Dedifferentiated amniotic fluid mesenchymal stem cell (primary cell): ENCODE measurements around the gene PCSK5.
"Not testable (repeated sequence)": the region's sequence is repeated elsewhere in the genome, so short reads cannot be mapped to it uniquely, and the experiment has no call there.

ENCODE experiments used
- DNase-seq: peaks from one replicate; pipeline ENCODE4 v3.0.0-alpha.2; 2016; ENCODE audit errors: extremely low spot score

PCSK5 gene

DNA sequence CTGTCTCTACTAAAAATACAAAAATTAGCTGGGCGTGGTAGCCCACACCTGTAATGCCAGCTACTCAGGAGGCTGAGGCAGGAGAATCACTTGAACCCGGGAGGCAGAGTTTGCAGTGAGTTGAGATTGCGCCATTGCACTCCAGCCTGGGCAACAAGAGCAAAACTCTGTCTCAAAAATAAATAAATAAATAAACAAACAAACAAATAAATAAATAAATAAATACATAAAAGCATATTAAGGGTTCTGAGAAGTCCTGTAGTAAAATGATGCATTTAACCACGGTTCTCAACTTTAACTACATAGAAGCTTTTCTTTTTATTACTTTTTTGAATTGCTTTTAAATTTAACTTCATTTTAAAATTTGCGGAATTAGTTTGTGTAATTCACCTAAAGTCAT is 190.8 kb downstream of the PCSK5 start:
- not testable (repeated sequence) for DNase-seq

DNA sequence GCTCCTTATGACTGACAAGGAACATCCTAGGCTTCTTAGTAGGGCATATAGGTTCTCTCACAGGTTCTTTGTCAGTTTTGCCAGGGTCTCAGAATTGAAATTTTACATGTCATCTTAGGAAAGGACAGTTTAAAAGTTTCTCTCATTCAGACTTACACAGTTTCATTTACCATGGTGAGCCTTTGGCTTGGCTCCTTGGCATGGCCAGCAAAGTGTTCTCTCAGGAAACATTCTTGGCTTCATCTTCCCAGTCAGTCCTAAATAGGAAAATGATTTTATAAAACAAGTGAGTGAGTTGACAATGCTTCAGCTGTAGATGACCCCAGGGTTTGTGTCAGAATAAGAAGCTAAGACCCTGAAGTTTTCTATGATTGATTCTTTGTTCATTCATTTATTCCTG is 191.6 kb downstream of the PCSK5 start:
- no peak for DNase-seq

DNA sequence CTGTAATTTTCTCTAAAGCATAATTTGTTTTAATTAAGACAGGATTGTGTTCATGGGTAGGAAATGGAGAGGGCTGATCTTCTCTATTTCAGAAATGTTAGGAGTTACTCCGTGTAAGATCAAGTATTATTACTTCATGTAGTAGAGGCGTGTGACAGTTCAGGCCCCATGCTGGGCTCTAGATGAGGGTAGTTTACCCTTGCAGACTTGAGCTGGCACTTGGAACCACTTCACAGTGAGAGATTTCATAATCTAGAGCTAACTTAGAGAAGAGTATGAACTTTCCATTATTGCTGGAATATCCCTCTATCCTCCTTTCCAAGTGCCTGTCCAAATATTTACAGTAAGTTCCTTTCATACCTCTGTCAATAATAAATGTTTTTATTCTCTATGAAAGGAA is 195.1 kb downstream of the PCSK5 start:
- DNase-seq, result no peak

DNA sequence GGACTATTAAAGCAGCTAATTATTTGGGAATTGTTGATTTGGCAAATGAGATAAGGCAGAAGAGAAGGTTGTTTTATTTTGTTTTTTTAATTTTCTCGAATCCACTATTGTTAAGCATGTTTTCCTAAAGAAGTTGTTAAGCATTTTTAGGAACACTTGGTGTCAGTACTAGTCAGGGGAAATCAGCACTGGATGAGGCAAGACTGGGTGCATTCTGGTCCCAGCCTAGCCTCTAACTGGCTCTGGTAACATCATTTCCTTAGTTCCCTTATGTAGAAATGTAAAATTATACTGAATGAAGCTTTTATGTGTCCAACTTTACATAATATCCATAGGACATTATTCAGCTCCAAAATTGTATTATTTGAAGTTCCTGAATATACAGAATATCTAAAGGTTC is 196.1 kb downstream of the PCSK5 start:
- no peak for DNase-seq

DNA sequence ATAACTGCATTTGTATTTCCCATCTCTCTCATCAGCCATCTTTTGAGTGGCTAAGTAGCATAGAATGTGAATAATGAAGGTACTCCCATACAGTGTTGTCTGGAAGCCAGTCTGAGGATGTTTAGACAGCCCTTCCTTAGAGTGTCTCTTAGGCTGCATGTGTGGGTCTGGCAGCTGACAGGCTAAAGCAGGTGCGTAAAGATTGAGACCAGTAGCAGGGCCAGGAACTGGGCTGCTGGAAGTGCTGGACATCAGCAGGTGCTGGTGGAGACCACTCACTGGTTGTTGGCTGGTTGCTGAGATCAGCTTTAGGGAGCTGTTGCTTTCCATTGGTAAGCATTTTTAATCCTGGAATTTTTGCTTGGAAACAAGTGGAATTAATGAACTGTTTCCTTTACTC is 197.5 kb downstream of the PCSK5 start:
- DNase-seq, result no peak

- no peak for DNase-seq
These were observed 199.9 kb downstream of the PCSK5 start for GRCh38 chr9:76090330-76090729.

GRCh38 chr9:76090909-76091308 is 200.4 kb downstream of the PCSK5 start:
- no peak for DNase-seq

DNA sequence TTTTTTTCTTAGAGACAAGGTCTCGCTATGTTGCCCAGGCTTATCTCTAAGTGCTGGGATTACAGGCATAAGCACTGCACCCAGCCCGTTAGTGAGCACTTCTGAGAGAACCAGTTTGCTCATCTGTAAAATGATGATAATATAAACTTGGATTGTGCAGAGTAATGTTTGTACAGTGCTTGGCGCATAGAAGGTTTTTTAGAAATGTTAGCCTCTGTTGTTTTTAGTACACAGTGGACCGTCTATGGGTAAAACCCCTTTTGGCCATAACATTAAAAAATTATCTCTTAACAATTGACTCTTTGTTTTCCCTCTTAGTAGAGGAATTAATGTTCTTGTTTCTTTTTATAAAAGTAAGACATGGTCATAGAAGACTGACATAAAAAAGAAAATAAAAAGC is 202.1 kb downstream of the PCSK5 start:
- no peak for DNase-seq

- DNase-seq, result no peak
These were observed 205.1 kb downstream of the PCSK5 start for GRCh38 chr9:76095585-76095984.

DNA sequence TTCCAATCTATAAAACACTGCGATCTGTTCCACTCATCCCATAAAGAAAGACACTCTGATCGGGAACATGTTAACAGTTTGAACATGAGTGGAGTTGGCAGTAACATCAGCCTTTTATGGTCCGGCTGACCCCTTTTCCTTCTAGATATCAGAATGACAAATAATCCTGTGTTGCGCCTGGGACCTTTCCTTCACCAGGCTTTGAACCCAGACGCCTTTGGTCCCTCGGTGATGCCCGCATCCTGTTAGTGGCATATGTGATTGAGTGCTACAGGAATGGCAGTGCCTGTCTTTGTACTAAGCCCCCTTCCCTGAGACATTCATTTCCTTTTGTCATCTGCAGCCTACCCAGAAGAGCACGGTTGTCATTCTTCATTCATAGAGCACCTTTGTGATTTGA is 209.0 kb downstream of the PCSK5 start:
- no peak for DNase-seq

DNA sequence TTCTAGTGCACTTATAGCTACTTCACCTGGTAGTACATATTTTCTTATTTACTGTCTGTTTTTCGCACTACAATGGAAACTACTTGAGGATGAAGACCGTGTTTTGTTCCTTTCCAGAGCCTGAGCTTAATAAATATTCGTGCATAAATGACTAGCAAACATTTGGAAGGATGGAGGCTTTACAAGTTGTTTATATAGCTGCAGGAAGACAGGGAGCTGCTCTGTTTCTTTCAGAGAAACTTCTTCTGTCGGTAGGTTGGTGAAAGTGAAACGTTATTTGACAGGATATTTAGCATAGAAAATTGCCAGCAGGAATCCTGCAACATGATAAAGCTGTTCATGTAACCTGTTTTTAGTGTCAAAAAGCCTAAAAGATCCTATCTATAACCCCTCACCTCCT is 210.6 kb downstream of the PCSK5 start:
- DNase-seq, result no peak

- no peak for DNase-seq
These were observed 211.0 kb downstream of the PCSK5 start for GRCh38 chr9:76101491-76101890.

DNA sequence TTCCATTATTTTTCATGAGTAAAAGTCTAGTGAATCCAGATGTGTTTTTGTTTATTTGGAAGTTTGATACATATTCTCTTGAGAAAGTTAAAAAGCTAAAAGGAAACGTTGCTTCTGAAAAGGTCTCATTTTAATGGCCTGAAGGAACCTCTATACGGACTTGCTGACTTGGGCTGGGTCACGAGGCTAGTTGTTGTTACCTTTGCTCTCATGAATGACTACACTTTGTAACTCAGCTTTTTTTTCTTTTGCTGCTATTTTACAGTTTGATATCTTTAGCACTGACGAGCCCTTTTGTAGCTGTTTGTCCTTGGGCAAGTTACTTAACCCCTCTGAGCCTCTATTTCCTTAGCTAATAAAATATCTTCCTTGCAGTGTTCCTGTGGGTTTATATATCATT is 211.5 kb downstream of the PCSK5 start:
- no peak for DNase-seq

- DNase-seq, result no peak
These were observed 213.2 kb downstream of the PCSK5 start for GRCh38 chr9:76103531-76104315.

DNA sequence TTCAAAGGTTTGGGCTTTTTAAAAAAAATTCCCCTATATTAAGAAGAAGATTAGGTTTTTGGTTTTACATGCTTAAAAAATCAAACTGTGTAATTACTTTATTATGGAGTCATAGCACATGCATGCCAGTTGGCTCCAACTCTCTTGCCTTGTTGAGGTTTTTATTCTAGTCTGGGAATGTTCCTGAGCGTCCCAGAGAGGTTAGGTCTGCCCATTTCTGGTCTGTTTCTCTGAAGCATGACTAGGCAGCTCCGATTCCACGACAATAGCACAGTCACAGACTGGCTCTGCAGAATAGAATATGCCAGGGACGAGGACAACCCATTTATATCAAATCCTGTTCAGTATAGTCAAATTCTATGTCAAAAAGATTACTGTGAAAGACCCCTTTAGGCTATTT is 217.0 kb downstream of the PCSK5 start:
- DNase-seq, result peak; percentile 23

DNA sequence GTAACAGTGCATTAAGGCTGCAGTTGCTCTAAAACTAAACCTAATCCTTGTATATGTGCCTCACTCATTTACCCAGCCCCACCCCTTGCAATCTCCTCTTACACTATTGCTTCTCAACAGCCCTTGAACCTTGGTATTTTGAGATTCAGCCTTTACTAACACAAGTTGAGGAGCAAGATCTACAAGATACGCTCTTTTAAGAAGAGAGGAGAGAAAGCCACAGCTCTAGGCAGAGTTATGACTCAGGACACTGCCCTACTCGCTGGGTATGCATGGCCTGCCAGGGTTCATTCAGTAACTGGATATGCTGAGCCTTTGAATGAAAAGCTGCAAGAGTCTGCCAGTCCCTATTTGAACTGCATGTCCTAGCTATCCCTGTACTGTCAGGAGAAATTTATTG is 219.5 kb downstream of the PCSK5 start:
- peak; percentile 48 for DNase-seq

DNA sequence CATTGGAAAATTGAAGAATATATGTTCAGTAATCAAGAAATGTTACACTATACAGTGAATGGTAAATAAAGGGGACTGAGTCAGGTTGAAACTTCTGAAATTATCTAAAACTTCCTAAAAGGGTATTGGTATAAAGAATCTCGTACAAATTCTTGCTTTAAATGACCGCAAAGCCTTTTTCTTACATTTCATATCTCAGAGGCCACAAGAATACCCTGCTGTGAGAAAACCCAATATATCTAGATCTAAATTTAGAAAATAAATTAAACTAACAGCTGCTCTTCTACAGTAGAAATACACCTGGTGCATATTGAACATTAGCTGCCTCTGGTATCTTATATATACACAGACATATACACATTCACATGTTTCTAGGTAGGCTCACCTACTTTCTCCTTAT is 221.7 kb downstream of the PCSK5 start:
- no peak for DNase-seq

GRCh38 chr9:76114144-76114543 is 223.7 kb downstream of the PCSK5 start:
- DNase-seq, result no peak

DNA sequence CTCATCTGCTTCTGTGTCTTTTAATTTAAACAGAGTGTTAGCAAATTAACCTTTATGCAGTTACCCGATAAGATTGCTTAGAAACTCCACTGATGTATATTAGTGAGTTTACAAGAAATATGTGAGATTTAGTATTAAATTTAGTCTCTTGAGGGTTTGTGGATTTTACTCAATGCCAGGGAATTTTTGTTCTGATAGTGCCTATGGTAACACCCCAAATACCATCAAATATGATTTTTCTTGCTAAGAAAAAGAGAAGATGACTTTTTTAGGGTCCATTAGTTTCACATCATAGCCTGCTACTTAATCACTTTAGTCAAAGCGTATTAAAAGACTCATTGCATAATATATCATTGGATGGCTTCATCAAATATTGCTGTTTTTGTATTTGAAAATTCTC is 224.9 kb downstream of the PCSK5 start:
- DNase-seq, result no peak

- no peak for DNase-seq
These were observed 225.6 kb downstream of the PCSK5 start for GRCh38 chr9:76115982-76116646.

DNA sequence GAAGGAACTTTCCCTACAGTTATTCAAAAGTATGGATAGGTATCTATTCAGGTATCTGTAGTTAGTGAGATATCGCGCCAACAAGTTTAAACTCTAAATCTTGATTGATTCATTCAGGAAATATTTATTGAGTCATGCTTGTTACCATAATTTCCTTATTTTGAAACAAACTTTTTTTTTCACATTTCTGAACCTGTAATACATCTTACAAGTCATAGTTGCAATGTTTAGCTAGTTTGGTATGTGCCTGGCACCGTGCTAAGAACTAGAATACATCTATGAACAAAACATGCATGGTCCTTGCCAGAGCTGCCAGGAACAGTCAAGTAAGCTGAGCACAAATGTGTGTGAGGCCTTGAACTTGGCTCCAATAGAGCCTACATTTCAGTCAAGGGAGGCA is 226.4 kb downstream of the PCSK5 start:
- no peak for DNase-seq

DNA sequence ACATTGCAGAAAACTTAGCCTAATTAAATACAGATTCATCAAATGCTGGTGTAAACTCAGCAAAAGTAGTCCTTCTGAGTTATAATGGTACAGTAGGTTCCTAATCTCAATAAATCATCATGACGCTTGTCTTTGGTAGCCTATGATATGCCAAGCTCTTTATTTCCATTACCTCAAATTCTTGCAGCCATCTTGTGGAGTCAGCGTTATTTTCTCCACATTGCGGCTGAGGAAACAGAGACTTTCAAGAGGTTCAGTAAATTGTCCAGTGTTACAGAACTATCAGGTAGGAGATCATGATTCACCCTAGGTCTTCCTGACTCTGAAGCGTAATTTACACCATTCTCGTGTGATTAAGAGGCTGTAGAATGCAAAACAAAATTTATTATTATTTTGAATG is 237.2 kb downstream of the PCSK5 start:
- DNase-seq, result no peak

DNA sequence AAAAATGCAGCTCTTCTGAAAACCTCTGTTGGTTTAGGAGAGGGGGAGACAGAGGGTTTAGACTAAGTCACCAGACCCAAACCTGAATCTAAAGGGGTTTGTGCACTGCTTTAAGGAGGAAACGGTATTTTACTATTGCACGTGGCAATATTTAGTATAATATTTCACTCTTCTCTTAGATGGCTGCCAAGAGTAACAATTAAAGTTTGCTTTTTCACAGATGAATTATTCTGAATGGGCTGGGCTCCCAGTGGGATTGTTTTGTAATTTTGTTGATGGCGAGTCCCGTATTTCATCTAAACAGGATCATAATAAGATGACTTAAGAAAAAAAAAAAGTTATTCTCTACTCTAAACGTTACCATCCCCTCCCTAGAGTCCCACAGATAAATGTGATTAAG is 245.4 kb downstream of the PCSK5 start:
- peak; percentile 20 for DNase-seq

DNA sequence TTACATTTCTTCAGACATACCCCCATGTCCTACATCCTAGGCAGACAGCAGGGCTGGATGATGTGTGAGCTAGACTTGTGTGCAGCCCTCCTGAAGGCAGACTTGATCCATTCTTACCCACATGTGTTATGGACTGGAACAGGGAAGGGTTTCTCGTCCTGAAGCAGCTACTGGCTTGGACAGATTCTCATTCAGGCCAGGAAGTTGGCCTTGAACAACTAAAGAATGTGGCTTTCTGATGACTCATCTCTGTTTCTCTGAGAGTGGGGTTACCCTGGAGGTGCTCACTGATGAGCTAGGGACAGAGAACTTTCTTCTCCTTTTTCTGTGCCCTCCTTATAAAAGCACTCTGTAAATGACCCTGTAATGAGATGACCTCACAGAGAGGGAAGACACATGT is 246.5 kb downstream of the PCSK5 start:
- no peak for DNase-seq
